HUES64 (cell line): ENCODE data around the gene MYLK.

Experiments
- H3K27ac ChIP-seq: 2 replicates; pipeline ENCODE4 v1.7.0; 2013; ENCODE audit warnings: low read depth, low read length, inconsistent platforms
- H3K27me3 ChIP-seq: 2 replicates; pipeline ENCODE4 v1.6.1; 2013; ENCODE audit warnings: mild to moderate bottlenecking, low read length; ENCODE audit not compliant: insufficient read depth
- H3K36me3 ChIP-seq: 2 replicates; pipeline ENCODE4 v1.6.1; 2013; ENCODE audit warnings: mild to moderate bottlenecking, low read length; ENCODE audit not compliant: insufficient read depth
- H3K4me1 ChIP-seq: 2 replicates; pipeline ENCODE4 v1.6.1; 2013; ENCODE audit warnings: mild to moderate bottlenecking, low read length, moderate library complexity; ENCODE audit not compliant: insufficient read depth
- H3K4me3 ChIP-seq: 2 replicates; pipeline ENCODE4 v1.5.1; 2013; ENCODE audit warnings: mild to moderate bottlenecking, low read length, moderate library complexity
- H3K9ac ChIP-seq: 2 replicates; pipeline ENCODE4 v1.6.1; 2013; ENCODE audit warnings: mild to moderate bottlenecking, low read depth, low read length
- H3K9me3 ChIP-seq: 2 replicates; pipeline ENCODE4 v1.6.1; 2013; ENCODE audit warnings: low read depth, low read length; ENCODE audit not compliant: insufficient read depth
- WGBS: fragments of 150-250, 120-280 bp; methylation state at CpG from one replicate; pipeline ENCODE4 v1.1.7; 2013; ENCODE audit warnings: missing lambda C conversion rate; 5-methylcytosine and 5-hydroxymethylcytosine counted together

The MYLK gene

DNA sequence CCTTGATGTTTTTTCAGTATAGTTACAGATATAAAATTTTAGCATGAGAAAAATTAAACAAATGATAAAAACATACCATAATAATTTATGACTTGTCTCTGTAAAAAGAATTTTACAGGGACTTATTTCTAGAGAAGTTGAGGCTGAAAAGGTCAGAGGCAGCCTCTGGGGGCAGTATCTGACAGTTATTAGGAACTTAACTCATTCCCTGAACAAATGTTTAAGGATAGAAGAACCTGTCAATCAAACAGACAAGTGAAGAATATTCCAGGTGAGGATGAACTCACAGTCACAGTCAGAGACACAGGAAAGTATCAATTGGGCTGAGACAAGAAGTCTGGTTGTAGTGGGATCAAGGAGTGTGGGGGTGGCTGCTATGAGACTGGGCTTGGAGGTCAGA is 7.3 kb downstream of the MYLK start:
- no peak overlapping the region for H3K4me3 ChIP-seq
- no peaks in the 10 kb centered on the region for H3K27me3 ChIP-seq
- H3K9me3 ChIP-seq, result no peaks in the 10 kb centered on the region
- H3K9ac ChIP-seq, result no peak overlapping the region
- peaks cover 3% of the 10 kb centered on the region for H3K4me1 ChIP-seq
- no peak overlapping the region for H3K27ac ChIP-seq
- no peaks in the 10 kb centered on the region for H3K36me3 ChIP-seq

GRCh38 chr3:123872621-123873020 is 11.5 kb downstream of the MYLK start:
- Histone ChIP-seq H3K4me1 (peaks cover 6% of the 10 kb centered on the region; the same call in 1 of the 2 replicates), H3K4me3 (no peak overlapping the region), H3K36me3 (no peaks in the 10 kb centered on the region), H3K27ac (no peak overlapping the region), H3K9me3 (no peaks in the 10 kb centered on the region), H3K27me3 (no peaks in the 10 kb centered on the region), H3K9ac (no peak overlapping the region)
- WGBS, result no CpG with 5 or more reads among the region's 1 CpG

DNA sequence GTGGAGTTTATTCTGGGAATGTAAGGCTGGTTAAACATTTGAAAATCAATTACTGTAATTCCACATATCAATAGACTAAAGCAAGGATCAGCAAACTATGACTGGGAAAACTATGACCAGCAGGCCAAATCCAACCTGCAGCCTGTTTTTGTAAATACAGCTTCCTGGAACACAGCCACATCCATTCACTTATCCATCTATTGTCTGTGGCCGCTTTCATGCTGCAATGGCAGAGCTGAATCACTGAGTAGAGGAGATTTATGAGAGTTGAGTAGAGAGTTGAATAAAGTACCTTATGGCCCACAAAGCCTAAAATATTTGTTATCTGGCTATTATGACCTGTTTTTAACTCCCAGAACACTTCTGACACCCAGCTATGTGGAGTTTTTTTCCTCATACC is 12.2 kb downstream of the MYLK start:
- Histone ChIP-seq H3K4me3 (no peak overlapping the region), H3K9ac (no peak overlapping the region), H3K36me3 (no peaks in the 10 kb centered on the region), H3K27ac (no peak overlapping the region), H3K4me1 (peaks cover 6% of the 10 kb centered on the region; the same call in 1 of the 2 replicates), H3K9me3 (no peaks in the 10 kb centered on the region), H3K27me3 (no peaks in the 10 kb centered on the region)
- WGBS, result no CpG with 5 or more reads among the region's 1 CpG

GRCh38 chr3:123870033-123870432 is 14.1 kb downstream of the MYLK start:
- 100% methylated on average over 1 of the region's 1 CpG for WGBS
- Histone ChIP-seq H3K27me3 (no peaks in the 10 kb centered on the region), H3K4me3 (no peak overlapping the region), H3K9me3 (no peaks in the 10 kb centered on the region), H3K36me3 (no peaks in the 10 kb centered on the region), H3K27ac (no peak overlapping the region), H3K9ac (no peak overlapping the region), H3K4me1 (peaks cover 6% of the 10 kb centered on the region; the same call in 1 of the 2 replicates)

GRCh38 chr3:123869165-123869564 is 15.0 kb downstream of the MYLK start:
- 86% methylated on average over 1 of the region's 1 CpG for WGBS
- H3K4me1 ChIP-seq, result peaks cover 6% of the 10 kb centered on the region; the same call in 1 of the 2 replicates
- H3K9me3 ChIP-seq, result no peaks in the 10 kb centered on the region
- H3K27ac ChIP-seq, result no peak overlapping the region
- H3K9ac ChIP-seq, result no peak overlapping the region
- H3K27me3 ChIP-seq, result no peaks in the 10 kb centered on the region
- H3K4me3 ChIP-seq, result no peak overlapping the region
- H3K36me3 ChIP-seq, result no peaks in the 10 kb centered on the region

GRCh38 chr3:123864706-123865105 is 19.4 kb downstream of the MYLK start:
- Histone ChIP-seq H3K9ac (no peak overlapping the region), H3K27me3 (no peaks in the 10 kb centered on the region), H3K9me3 (no peaks in the 10 kb centered on the region), H3K4me1 (no peaks in the 10 kb centered on the region; the same call in 1 of the 2 replicates), H3K36me3 (no peaks in the 10 kb centered on the region), H3K4me3 (no peak overlapping the region), H3K27ac (no peak overlapping the region)
- 92% methylated on average over 4 of the region's 4 CpGs for WGBS

GRCh38 chr3:123862152-123862551 is 22.0 kb downstream of the MYLK start:
- Histone ChIP-seq H3K9me3 (no peaks in the 10 kb centered on the region), H3K27ac (no peak overlapping the region), H3K36me3 (no peaks in the 10 kb centered on the region), H3K4me3 (no peak overlapping the region), H3K4me1 (no peaks in the 10 kb centered on the region; the same call in 1 of the 2 replicates), H3K27me3 (no peaks in the 10 kb centered on the region), H3K9ac (no peak overlapping the region)

DNA sequence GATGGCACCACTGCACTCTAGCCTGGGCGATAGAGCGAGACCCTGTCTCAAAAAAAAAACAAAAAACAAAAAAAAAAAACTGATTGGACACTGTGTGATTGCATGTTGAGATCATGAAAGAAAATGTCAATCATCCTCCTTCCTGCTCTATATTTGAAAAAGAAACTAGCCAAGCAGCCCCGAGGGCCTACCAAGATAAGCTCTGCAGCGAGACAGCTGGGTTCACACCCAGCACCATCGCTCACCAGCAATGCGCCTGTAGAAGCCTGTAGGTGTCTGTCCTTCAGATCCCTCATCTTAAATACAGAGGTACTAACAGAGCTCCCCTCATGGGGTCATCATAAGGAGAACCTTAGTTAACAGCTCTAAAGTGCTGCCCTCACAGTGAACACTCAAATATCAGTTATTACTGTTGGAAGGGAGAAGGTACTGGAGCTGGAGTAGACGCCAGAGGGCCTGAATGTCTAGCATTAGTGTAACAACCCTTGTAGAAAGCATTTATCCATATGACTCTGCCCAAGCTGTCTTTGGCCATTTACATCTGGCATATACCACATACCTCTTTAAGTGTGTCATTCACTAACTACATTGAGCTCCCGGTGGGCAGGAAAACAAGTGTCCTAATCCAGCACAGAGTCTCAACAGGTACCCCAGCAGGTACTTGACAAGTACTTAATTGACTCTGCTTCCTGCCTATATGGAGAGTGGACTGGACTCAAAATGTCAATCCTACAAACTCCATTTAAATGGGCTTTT is 22.9 kb downstream of the MYLK start:
- WGBS, result 87% methylated on average over 8 of the region's 8 CpGs

DNA sequence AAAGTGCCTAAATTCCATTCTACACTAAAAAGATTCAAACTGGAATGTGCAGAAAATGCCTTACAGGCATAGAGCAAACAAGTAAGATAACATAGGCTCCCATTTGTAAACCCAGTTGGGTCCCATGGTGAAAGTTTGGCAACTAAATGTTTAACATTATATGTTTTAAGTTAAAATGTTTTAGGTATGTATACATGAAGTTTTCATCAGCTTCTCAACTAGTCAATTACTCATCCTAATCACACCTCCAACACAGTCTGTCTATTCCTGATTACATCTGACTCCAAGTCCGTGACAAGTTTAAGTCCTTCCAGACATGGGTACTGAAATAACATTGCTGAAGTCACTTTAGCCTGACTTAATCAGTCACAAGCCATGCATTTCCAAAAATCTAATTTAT is 25.0 kb downstream of the MYLK start:
- Histone ChIP-seq H3K9ac (no peak overlapping the region), H3K4me1 (no peaks in the 10 kb centered on the region; the same call in 1 of the 2 replicates), H3K27me3 (no peaks in the 10 kb centered on the region), H3K9me3 (no peaks in the 10 kb centered on the region), H3K27ac (no peak overlapping the region), H3K4me3 (no peak overlapping the region), H3K36me3 (no peaks in the 10 kb centered on the region)
- WGBS, result 86% methylated on average over 1 of the region's 1 CpG

More for the DNA sequence above, 22.9 kb downstream of the MYLK start:
- Histone ChIP-seq H3K27me3 (no peaks in the 10 kb centered on the region), H3K36me3 (no peaks in the 10 kb centered on the region), H3K9ac (no peak overlapping the region), H3K4me1 (no peaks in the 10 kb centered on the region; the same call in 1 of the 2 replicates), H3K9me3 (no peaks in the 10 kb centered on the region), H3K4me3 (no peak overlapping the region), H3K27ac (no peak overlapping the region)

GRCh38 chr3:123854905-123855304 is 29.2 kb downstream of the MYLK start:
- Histone ChIP-seq H3K4me1 (no peaks in the 10 kb centered on the region), H3K36me3 (no peaks in the 10 kb centered on the region), H3K4me3 (no peak overlapping the region), H3K27ac (no peak overlapping the region), H3K27me3 (no peaks in the 10 kb centered on the region), H3K9ac (no peak overlapping the region), H3K9me3 (no peaks in the 10 kb centered on the region)
- 100% methylated on average over 2 of the region's 2 CpGs for WGBS

- peaks cover 5% of the 10 kb centered on the region for H3K9me3 ChIP-seq
- no peaks in the 10 kb centered on the region for H3K27me3 ChIP-seq
- no peak overlapping the region for H3K9ac ChIP-seq
- no peaks in the 10 kb centered on the region for H3K4me1 ChIP-seq
- H3K27ac ChIP-seq, result no peak overlapping the region
- no peak overlapping the region for H3K4me3 ChIP-seq
- no peaks in the 10 kb centered on the region for H3K36me3 ChIP-seq
- WGBS, result 100% methylated on average over 2 of the region's 2 CpGs
These were observed 30.3 kb downstream of the MYLK start for GRCh38 chr3:123853686-123854372.
